NOMO-1 treated with DMSO at 0.1 percent for 48 hours (cell line): ENCODE data around the gene ADAMTS3.
A peak's percentile ranks its signal among the peaks of the same experiment; 100 is the strongest.

Source experiments
- DNase-seq: peaks from one replicate; lab custom pipeline; 2025; ENCODE audit not compliant: unreplicated experiment; lab: John Stamatoyannopoulos, UW

The ADAMTS3 gene

DNA sequence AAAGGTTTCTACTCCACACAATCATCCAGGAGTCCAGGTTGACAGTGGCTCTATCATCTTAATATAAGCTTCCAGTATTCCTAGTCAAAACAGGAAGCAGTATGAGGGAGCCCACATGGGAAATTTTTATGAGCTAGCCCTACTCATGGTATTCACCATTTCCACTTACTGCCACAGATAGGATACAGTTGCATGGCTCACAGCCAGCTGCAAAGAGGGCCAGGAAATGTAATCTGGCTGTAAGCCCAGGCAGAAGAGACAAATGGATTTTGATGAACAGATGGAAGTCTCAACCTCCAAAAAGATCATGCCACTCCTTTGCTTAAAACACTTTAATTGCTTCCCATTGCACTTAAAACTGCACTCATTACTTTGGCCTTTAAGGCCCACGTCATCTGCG, 150.6 kb downstream of the ADAMTS3 start:
- DNase-seq = no peak

DNA sequence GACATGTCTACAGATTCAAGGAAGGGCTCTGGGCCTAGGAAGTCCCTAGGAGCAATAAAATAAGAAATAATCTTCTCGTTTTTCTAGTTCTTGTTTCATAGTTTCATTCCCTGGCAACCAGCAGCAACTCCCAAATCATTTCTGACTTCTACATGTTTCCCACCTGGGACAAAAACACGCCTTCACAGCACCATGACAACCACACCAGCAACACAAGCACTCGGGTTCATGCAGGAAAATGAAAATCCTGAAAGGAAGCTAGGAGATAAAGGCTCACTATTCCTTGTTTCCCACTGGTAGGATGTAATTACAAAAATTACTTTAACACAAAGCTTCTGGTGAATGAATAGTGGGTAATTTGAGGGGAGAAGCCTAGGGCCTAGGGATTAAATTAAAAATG, 158.9 kb downstream of the ADAMTS3 start:
- no peak for DNase-seq

DNA sequence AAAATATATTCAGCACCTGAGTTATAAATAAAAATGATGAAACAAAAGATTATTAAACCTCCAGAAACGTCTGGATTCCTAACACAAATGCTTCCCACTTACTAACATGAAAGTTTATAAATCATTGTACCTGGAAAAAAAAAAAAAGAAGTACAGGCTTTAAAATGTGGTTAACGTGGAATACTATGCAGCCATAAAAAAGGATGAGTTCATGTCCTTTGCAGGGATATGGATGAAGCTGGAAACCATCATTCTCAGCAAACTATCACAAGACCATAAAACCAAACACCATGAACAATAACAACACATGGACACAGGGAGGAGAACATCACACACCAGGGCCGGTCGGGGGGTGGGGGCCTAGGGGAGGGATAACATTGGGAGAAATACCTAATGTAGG, 160.5 kb downstream of the ADAMTS3 start:
- DNase-seq = no peak

DNA sequence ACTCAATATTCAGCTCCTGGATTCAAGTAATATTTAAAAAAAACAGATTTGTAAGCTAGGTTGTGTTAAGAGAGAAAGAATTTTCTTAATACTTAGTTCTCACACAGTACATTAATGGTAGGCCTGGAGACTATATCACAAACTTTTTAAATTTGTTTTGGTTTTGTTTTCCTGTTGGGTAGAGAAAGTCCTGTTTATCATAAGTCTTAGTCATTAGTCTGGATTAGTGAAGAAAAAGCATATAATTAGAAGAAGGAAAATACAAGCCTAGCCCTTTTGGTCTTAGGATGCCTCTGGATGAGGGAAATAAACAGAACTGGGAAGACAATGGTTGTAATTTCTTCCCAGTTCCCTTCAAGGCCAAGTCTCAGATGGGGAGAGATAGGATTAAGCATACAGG, 163.6 kb downstream of the ADAMTS3 start:
- DNase-seq = no peak

DNA sequence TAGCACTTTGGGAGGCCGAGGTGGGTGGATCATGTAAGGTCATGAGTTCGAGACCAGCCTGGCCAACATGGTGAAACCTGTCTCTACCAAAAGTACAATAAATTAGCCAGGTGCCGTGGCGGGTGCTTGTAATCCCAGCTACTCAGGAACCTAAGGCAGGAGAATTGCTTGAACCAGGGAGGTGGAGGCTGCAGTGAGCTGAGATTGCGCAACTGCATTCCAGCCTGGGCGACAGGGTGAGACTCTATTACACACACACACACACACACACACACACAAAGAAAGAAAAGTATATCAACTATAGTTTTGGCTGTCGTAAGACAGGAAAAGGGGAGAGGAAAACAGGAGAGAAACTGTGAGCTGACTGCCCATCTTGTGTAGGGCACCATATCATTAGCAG, 171.7 kb downstream of the ADAMTS3 start:
- no peak for DNase-seq

DNA sequence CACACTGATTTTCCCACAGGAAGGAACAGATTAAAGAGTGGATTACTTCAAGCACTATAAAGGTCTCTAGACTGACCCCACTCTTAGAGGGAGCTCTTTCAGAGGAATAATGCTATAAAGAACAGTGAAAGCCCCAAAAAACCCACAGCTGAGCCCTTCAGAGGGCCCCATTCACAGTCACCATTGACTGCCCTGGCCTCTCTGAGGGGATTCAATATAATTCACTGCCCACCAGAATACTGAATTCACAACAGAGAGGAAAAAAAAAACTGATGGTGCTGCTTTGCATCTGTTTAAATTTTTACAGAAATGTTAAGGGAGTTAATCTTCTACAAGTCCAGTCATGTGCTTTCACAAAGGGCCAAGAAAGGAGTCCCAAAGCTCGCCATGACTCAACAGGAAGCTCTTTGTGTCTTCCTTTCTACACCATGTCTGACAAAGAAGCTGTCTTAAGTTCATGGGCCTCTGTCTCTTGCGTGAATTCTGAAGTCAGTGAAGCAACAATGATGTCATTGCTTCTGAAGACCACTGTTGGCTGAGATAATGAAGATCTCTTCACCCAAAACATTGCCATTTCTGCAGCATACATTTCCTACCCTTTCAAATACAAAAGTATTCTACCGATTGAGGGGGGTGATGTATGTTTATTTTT, 174.9 kb downstream of the ADAMTS3 start:
- no peak for DNase-seq

DNA sequence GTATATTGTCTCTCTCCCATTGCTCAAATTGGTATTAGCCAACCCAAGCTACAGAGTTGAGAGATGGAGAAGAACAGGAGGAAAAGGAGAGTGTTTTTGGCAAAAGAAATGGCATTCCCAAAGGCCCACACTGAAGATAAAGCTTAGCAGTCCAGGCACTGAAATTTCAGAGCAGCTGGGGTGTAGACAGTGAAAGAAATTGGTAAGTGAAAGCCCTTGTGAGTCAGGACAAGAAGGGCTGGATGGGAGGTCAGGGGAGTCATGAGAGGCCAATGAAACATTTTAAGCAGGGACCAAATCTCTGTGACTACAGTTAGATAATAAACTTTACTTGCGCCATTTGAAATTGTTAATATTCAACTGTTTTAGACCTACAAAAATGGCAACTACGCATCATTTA, 177.7 kb downstream of the ADAMTS3 start:
- DNase-seq = no peak

DNA sequence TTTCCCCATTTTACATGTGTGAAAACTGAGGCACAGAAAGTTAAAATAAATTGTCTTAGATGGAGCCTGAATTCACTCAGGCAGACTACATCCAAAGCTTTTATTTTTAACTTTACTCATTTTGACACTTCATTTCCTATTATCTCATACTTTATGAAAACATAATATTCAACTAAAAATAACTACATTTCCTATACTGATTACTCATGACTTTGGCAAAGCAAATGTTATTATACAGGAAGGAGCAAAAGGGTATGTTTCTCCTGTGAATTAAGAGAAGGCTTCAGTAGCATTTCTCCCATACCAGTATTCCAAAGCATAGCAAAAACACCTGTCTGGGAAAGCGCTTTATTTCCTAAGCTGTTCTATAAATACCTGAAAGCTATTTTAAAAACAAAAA, 178.6 kb downstream of the ADAMTS3 start:
- no peak for DNase-seq

DNA sequence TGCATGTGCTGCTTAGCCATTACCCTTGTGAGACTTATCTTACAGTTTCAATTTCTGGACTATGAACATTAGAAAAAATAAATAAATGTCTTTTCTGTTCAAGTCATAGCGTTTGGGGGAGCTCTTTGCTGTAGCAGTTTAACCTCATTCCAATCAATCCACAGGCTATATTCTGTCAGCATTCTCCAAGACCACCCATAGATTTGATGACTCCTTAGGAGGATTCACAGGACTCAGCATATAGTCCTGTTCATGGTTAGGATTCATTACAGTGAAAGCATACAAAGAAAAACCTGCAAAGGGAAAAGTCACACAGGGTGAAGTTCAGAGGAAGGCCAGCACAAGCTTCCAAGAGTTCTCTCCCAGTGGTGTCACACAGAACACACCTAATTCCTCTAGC, 180.5 kb downstream of the ADAMTS3 start:
- DNase-seq = no peak

DNA sequence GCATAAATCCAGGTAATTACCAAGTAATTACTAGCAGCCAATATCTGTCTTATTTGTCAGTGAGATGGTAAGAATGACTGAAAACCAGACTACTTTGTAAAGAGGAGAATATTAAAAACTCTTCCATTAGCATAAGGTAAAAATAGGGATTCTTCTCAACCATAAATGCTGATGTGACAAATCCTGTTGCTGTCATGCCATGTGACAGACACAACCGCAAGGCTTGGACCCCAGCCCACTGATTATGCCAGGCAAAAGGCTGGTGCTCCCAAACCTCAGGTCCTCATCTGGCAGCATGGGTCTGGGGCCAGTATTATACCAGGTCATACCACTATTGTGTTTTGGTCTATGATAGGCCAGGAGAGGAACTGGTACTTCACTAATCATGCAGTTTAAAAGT, 181.1 kb downstream of the ADAMTS3 start:
- DNase-seq = no peak

DNA sequence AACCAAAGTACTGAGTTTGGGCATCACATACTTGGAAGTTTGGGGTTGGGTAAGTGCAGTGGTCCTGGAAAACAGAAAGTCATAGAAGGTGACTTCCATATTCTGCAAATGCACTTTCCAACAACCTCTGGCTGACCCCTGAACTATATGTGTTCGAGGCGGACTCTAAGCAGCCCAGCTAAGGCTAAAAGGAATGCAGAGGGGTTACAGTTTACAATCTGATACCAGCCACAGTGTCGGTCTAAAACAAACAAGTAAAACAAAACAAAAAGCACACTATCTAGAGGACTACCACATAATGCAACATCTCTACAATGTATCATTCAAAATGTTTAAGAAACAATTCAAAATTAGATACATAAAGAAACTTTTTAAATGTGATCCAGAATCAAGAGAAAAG, 185.6 kb downstream of the ADAMTS3 start:
- no peak for DNase-seq

DNA sequence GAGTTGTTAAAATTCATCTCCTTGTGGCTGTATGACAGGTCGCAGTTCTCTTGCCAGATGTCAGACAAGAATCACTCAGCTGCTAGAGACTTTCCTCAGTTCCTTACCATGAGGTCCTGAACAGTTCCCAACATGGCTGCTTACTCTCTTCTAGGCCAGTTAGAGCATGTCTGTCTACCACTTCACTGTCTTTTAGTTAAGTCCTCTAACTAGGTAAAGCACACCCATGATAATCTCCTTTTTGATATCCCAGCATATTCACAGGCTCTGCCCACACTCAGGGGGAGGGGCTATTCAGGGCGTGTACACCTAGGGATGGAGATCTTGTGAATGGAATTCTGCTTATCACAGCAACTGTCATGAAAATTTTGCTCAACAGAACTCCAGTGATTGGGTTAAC, 190.1 kb downstream of the ADAMTS3 start:
- no peak for DNase-seq

DNA sequence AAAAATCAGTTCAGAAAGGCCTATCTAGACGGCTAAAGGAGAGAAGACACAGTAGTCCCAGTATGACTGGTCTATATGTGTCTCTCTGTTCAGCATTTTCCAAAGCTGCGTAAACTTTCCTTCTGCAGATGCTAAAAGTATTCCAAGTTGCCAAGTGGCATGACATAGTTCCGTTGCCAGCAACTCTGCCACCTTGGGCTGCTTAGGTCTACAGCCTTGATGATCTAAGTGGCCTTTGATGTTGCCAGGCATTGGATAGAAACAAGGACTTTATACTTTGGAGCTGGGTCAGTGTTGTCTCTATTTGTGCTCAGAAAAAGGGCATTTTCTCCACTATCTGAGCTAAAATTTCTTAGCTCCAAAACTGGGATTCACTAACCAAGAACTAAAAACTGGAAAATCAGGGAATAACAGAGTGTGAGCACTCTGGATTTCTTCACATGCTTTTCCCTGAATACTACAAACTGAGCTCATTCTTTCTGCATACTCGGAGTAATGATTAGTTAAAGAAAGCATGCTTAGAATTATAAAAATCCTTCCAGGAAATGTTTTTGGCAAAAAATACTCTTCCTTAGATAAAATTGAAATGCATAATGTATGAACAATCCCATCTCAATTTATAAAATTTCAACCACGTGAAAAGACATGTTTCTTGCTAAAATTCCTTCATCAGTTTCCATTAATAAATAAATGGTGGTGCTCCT, 191.4 kb downstream of the ADAMTS3 start:
- DNase-seq = no peak

DNA sequence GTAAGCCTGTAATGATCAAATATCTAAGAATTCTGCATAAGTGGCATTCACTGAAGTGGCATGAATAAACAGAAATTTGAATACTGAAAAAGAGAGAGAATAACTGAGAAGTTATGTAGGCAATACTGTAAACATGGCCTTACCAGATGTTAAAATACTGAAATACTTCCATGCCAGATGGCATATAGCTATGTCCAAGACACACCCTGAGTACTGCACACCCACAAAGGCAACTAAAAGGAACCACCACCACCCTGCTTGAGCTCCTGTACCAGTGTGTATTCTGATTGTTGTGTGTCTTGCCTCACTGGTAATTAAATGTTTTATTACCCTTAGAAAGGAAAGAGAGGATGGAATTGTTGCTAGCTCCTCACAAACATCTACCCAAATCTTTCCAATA, 192.1 kb downstream of the ADAMTS3 start:
- DNase-seq = no peak

DNA sequence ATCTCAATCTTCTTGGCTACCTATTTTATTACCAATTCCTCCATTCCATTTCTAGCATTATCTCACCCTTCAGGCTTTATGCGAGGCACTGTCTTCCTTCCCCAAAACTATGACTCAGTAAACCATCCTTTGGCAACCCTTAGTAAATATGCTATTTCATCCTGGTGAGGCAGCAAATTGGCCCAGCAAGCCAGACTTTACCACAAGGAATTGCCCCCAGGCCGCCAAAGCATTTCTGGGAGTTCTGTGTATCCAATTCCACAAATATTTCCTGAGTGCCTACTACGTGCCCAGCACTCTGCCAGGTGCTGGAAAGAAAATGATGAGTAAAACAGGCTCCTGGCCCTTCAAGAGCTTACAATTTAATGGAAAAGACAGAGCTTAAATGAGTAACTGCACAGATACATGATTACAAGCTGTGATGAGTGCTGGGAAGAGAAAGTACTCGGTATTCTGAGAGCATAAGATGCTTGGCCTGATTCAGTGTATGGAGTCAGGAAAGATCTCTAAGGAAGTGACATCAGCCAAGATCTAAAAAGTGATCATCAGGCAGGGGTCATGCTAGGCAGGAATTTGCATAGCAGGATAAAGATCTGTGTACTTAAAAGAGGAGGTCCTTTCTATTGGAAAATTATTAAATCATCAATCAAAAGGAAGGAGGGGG, 193.8 kb downstream of the ADAMTS3 start:
- no peak for DNase-seq

DNA sequence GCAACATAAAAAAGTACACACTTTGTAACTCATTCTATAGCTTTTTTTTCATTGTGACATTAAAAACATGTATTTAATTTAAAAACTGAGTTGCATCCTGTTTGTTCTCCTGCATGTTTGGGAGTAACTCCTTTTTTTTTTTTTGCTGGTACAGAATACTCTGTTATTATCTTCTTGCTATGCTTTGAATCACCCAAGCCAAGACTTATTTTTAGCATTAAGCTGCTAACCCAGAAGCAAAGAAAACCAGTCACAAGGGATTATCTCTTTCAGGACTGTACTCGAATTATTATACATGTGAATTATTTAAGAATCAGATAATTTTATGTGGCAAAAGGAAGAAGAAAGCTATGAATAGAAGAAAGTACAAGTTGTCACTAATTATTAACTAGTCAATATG, 194.9 kb downstream of the ADAMTS3 start:
- DNase-seq = no peak

DNA sequence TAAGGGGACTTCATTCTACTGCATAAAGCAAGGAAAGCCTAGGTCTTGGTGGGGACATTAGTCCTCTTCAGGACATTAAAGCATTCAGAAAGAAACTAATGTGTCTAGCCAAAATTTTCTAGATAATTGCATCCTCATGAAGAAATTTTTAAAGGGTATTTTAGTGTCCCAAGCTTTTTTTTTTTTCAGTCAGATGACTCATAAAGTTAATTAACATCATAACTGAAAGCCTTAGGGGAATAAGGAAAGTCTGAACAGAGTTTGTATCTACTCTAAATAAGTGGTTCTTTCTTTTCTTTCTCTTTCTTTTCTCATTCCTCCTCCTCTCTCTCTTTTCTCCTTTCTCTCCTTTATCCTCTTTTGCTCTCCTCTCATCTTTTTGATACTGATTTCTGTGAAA, 202.4 kb downstream of the ADAMTS3 start:
- DNase-seq = no peak

DNA sequence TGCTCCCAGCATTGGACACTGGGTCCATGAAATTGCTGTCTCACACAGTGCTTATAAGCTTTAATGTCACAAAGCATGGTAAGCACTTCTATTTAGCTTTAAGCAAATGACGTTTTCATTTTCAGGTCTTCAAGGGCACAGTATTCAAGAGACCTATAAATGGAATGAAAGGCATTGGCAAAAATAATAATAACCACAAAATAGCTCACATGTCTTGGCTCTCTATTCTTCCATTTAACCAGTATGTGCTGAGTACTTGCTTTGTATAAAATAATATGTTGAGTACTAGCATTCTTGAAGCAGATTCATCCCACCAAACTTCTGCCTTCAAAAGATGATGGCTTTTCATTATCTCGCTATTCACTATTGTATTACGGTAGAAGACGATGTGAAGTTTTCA, 203.0 kb downstream of the ADAMTS3 start:
- DNase-seq = no peak

DNA sequence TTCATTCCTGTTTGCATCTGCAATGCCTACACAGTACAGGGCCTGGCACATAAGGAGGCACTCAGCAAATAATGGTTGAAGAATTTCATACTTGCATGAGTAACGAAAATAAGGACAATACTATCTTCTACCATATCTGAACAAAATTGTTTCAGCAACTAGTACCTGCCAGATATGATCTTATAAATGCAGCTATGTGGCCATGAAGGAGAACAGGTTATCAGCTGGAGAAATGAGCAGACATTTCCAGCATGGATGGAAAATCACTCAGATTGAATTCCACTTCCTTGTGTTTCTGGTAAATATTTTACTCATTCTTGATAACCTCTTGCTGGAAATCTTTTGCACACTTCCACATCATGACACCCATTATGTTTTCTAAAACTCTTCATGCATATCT, 204.0 kb downstream of the ADAMTS3 start:
- DNase-seq = no peak

DNA sequence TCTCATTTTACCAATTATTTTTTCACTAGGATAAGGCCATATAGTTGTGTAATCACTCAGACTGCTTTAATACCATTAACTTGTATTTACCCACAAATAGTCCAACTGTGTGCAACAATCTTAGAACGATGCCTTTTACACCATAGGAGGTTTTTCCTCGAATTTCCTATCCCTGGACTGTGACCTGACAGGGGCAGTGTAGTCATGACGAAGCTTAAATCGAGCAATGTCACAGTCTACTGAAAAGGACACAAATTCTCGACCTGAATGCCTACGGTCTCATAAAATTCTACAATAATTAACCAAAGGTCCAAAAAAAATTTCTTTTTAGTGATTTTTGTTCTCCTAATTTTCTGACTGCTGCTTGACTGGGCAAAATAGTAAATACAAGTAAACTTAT, 208.9 kb downstream of the ADAMTS3 start:
- no peak for DNase-seq

DNA sequence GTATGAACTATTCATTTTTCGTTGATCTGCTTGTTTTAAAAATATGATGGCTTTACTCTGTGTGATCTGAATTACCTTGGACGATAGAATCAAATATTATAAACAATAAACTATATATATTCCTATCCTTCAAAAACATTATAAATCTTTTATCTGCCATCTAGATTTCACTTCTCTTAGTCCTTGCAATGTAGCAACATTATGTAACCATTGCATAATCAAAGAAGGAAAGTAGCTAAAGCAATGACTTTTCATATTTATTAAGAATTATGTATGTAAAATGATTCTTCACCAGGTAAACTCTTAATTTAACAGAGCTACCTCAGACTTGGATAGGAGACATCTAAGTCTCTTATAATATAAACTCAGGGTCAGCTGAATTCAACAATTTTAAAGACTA, 210.5 kb downstream of the ADAMTS3 start:
- peak; percentile 43 for DNase-seq

DNA sequence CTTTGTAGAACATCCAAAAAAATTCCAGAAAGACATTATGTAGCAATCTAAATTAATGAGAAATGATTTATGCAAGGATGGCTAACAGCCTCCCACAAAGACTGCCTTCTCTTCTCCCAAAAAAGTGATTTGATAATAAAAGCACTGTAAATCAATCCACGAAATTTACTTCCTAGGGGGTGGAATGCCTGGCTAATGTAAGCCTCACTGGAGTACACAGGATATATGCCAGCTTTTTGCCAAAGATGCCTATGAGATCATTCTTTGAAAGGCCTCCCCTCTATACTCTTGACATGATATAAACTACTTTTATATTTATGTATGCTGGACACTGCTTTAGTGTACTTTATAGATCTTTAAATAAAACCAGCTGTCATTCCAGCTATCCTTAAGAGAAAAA, 211.1 kb downstream of the ADAMTS3 start:
- DNase-seq = no peak

DNA sequence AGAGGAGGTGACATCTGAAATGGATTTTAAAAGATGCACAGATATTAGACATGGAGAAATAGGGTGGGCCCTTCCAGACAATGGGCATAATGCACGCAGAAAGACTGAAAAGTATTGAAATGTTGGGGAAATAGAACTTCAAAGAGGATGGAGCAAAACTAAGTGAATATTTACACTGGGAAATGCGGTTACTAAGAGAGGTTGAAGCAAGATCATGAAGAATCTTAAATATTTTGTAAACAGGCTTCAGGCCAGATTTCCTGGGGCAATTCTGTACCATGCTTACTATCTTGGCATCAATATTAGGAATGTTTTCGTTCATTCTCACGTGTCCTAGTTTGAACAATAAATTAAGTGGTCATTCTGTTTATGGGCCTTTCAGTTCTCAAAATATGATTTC, 216.3 kb downstream of the ADAMTS3 start:
- DNase-seq = no peak
